ENCODE results near the gene IL1R2.

- TF ChIP-seq EZH2phosphoT487 (IDR thresholded peaks at IDR 0.05; ENCODE audit: borderline replicate concordance, low read depth, low read length) (no peak), CTCF (conservative IDR thresholded peaks at IDR 0.05; ENCODE audit: low read length) (no peak)
Observed at GRCh38 chr2:101969723-101970122, 22.0 kb upstream of the IL1R2 start.

Data from OCI-LY7 (cell line).